ENCODE results near the gene MEF2D. TPM values are rescaled to one million over a fixed set of nuclear protein-coding genes. Genes with fewer than 3 reads are reported as not detected.

Gene MEF2D
- total and polyA plus RNA-seq, 3 donors from 2014 or later = 34.4 to 113 (median 96.8) TPM

DNA sequence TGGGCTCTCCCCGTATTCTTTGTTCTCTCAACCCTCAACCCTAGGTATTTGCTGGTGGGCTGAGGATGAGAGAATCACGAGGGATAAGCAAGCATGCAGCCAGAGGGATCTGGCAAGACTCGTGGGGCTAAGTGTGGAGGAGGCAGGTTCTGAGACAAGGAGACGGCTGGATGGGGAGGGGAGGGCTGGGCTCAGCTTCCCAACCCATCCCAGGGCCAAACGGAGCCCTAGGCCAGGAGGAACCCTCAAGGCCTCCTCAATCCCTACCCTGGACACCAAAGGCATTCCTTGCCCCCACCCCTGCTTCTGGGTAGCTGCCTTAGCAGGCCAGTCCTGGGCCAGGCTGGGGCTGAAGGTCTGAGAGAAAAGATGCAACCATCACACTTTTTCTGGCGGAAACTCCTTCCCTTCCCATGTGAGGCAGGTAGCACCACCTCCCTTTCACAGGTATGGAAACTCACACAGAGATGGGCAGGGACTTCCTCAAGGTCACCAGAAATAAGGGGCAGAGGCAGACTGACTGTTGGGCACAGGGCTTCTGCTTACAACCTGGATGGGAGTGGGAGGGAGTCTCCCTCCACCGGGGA is 6.2 kb downstream of the MEF2D start:
- H3K36me3 ChIP-seq (ENCODE audit: low read depth, missing control alignments) = no peaks in the 10 kb centered on the region
- no peaks in the 10 kb centered on the region for H3K27me3 ChIP-seq
- no peak for DNase-seq
- WGBS, 2 donors = 41 to 45% methylated on average over 7 of the region's 7 CpGs
- peak overlapping the region; percentile 31 to 48 for H3K27ac ChIP-seq
- TF ChIP-seq, protein P1, sequence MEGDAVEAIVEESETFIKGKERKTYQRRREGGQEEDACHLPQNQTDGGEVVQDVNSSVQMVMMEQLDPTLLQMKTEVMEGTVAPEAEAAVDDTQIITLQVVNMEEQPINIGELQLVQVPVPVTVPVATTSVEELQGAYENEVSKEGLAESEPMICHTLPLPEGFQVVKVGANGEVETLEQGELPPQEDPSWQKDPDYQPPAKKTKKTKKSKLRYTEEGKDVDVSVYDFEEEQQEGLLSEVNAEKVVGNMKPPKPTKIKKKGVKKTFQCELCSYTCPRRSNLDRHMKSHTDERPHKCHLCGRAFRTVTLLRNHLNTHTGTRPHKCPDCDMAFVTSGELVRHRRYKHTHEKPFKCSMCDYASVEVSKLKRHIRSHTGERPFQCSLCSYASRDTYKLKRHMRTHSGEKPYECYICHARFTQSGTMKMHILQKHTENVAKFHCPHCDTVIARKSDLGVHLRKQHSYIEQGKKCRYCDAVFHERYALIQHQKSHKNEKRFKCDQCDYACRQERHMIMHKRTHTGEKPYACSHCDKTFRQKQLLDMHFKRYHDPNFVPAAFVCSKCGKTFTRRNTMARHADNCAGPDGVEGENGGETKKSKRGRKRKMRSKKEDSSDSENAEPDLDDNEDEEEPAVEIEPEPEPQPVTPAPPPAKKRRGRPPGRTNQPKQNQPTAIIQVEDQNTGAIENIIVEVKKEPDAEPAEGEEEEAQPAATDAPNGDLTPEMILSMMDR (IDR thresholded peaks at IDR 0.05) = no peak
- no peak for TF ChIP-seq POLR2A (IDR thresholded peaks at IDR 0.05)
- no peak overlapping the region for H3K4me3 ChIP-seq
- H3K9me3 ChIP-seq = no peaks in the 10 kb centered on the region
- intact Hi-C loops (cut with DNase I; ENCODE audit: low total_unique reads) = no loop called here
- peaks cover 96% of the 10 kb centered on the region for H3K4me1 ChIP-seq

DNA sequence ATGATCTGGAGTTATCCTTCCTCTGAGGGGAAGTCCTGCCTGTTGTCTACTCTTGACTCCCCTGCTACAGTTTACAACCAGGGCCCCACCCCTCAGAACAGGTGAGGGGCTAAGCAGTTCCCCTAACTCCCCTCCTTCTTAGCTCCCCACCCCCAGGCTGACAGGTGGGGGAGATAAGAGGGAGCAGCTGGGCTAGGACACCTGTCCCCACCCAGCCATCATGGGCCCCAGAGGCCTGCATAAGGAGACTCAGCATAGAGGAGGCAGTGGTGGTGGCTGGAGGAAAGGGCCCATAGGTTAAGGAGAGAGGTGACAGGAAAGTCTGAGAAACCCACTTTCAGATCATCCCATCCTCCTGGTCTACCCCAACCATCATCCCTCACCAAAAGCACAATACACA is 6.8 kb downstream of the MEF2D start:
- H3K36me3 ChIP-seq (ENCODE audit: low read depth, missing control alignments) = no peaks in the 10 kb centered on the region
- H3K4me3 ChIP-seq = no peak overlapping the region
- peaks cover 100% of the 10 kb centered on the region for H3K4me1 ChIP-seq
- intact Hi-C loops (cut with DNase I; ENCODE audit: low total_unique reads) = no loop called here
- H3K27ac ChIP-seq = peak overlapping the region; percentile 31 to 71
- H3K27me3 ChIP-seq = no peaks in the 10 kb centered on the region
- TF ChIP-seq POLR2A (IDR thresholded peaks at IDR 0.05) = no peak
- TF ChIP-seq, protein P1 (IDR thresholded peaks at IDR 0.05) = no peak
- no peaks in the 10 kb centered on the region for H3K9me3 ChIP-seq
- no peak for DNase-seq

DNA sequence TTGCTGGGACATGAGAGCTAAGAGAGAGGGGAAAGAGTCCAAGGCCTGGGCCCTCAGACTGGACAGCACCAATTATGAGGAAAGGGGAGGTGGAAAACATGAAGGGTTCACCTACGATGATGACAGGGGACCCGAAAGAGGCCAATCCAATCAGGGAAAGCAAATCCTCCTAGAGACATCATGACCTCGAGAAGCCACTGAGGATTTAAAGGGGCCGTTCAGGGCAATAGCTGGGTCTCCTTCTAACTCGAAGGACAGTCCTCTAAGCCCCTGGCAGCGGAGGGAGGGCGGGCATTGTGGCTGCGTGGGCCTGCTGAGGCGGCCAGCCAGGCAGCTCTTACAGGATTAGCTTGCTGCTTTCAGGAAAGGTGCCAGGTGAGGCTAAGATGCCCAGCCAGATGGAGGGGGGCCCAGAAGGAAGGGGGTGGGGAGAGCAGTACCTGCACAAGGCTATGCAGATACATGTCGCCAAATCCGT is 7.4 kb downstream of the MEF2D start:
- no peak for DNase-seq
- intact Hi-C loops (cut with DNase I; ENCODE audit: low total_unique reads) = no loop called here
- H3K27me3 ChIP-seq = no peaks in the 10 kb centered on the region
- no peak overlapping the region for H3K4me3 ChIP-seq
- TF ChIP-seq, protein P1 (IDR thresholded peaks at IDR 0.05) = no peak
- no peak for TF ChIP-seq POLR2A (IDR thresholded peaks at IDR 0.05)
- H3K36me3 ChIP-seq (ENCODE audit: low read depth, missing control alignments) = no peaks in the 10 kb centered on the region
- H3K4me1 ChIP-seq = peaks cover 98% of the 10 kb centered on the region
- H3K9me3 ChIP-seq = no peaks in the 10 kb centered on the region
- peak overlapping the region; percentile 31 to 71 for H3K27ac ChIP-seq
- 32 to 37% methylated on average over 11 of the region's 11 CpGs for WGBS, 2 donors

DNA sequence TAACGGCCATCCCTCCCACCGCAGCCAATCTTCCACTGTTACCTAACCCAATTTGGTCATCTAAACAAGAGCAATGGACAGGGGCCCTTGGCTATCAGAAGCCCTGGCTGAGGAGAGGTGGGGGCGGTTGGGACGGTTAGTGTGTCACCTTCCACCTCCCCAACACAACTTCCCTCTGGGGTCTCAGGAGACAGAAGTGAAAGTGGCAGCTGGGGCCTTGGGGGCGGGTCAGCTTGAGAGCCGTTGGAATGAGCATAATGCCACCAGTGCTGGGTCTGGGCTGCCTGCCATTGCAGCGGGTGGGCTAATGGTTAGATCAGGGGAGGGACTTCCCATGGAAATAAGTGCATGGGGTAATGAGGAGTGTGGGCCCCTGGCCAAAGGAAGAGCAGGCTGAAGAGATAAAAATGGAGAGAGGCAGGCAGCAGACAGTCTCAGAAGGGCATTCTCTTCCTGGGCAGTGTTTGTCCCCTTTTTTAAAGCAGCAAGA is 7.9 kb downstream of the MEF2D start:
- WGBS, 2 donors = 42 to 54% methylated on average over 7 of the region's 7 CpGs
- Histone ChIP-seq H3K4me3 (no peak overlapping the region), H3K36me3 (ENCODE audit: low read depth, missing control alignments) (no peaks in the 10 kb centered on the region), H3K27me3 (no peaks in the 10 kb centered on the region), H3K27ac (peak overlapping the region; percentile 31 to 71), H3K9me3 (no peaks in the 10 kb centered on the region), H3K4me1 (peaks cover 93% of the 10 kb centered on the region)
- no peak for TF ChIP-seq POLR2A (IDR thresholded peaks at IDR 0.05)
- TF ChIP-seq, protein P1 (IDR thresholded peaks at IDR 0.05) = no peak
- DNase-seq = no peak
- intact Hi-C loops (cut with DNase I; ENCODE audit: low total_unique reads) = no loop called here

Data from testis (tissue), 3 donors.